Hindlimb muscle (tissue), 1 donor: ENCODE results near the gene SPRYD7. TPM values are rescaled to one million over a fixed set of nuclear protein-coding genes. Genes with fewer than 3 reads are reported as not detected.
"Not testable (repeated sequence)": the region's sequence is repeated elsewhere in the genome, so short reads cannot be mapped to it uniquely, and the experiment has no call there.

Source experiments
- DNase-seq: peaks from one replicate; pipeline ENCODE4 v3.0.0-alpha.2; 2013
- polyA plus RNA-seq: library from polyadenylated mRNA; unstranded; fragments of 120-200 nt; gene quantifications from one replicate; pipeline ENCODE4 v1.2.1, GENCODE V29; 2013; ENCODE audit not compliant: insufficient read length

Gene SPRYD7
- polyA plus RNA-seq, 1 donor: 12.6 TPM

DNA sequence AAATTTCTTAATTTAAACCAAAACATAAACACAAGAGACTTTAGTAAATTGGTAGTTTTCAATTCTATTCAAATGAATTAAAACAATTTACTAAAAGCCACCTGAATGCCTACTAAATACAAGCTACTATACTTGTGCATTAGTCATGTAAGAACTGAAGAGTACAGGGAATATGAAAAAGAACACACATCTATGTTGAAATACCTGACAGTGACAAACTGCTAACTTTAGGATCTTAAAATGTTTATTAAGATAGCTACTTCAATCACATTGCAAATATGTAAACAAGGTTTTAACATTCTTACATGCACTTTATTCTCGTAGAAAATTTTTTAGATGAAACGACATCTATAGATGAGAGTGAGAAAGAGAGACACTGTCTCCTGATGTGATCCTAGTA is 4.1 kb downstream of the SPRYD7 start:
- no peak for DNase-seq

DNA sequence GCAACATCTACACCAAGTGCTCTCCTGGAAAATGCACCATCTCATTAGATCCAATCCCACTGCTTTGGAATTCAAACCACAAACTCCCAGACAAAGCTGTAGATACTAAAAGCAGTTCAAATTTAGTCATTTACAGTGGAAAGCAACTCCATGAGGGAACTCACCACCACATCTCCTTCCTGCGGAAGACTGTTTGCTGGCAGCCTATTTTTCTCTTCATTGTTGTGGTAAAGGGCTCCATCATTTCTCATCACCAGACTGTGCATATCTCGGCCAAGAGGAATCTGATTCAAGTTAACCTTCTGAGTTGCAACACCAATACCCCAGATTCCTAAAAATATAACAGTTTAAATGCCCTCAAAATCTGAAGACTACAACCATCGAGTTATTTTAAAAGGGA is 8.4 kb downstream of the SPRYD7 start:
- DNase-seq: no peak

DNA sequence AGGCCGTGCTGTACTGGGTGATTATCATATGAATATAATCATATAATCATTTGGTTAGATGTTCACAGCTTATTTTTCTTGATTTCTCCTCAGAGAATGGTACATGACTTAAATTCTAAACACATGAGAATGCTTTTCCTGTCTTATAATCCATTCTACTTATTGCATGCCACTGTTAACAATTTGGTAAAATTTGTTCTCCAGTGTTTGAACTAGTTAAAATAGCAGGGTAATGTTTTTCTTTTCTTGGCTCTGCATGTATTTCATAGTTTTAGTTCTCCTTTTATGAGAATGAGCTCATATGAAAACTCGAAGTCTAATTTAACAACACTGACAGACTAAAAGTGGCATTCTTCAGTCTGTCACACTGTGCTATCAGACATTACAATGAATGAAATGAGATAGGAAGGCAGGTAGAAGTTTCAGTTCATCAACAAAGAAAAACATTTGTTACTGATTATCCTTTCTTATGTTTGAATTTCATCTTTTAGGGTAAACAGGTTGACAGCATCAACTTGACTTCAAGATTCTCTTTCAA is 10.2 kb downstream of the SPRYD7 start:
- DNase-seq: no peak

DNA sequence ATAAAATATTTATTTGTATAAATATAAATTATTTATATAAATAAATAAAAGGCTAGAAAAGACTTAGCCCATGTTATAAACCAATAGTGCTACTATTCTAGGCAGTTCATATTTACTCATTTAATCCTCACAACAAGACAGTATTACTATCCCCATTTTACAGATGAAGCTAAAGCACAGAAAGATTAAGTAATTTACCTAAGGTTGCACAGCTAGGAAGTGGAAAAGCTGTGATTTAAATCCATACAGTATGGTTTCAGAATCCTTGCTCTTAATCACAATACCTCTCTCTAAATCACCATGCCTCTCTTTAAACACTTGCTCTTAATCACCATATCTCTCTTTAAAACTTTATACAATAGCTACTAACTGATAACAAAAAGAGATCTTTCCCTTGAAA is 13.8 kb downstream of the SPRYD7 start:
- no peak for DNase-seq

DNA sequence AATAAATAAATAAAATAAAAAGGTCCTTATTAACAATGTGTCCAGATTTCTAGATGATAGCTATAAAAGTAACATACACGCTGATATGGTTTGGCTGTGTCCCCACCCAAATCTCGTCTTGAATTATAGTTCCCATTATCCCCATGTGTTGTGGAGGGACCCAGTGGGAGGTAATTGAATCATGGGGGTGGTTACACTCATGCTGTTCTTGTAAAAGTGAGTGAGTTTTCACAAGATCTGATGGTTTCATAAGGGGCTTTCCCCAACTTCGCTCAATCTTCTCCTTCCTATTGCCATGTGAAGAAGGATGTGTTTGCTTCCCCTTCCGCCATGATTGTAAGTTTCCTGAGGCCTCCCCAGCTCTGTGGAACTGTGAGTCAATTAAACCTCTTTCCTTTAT is 15.2 kb downstream of the SPRYD7 start:
- not testable (repeated sequence) for DNase-seq

DNA sequence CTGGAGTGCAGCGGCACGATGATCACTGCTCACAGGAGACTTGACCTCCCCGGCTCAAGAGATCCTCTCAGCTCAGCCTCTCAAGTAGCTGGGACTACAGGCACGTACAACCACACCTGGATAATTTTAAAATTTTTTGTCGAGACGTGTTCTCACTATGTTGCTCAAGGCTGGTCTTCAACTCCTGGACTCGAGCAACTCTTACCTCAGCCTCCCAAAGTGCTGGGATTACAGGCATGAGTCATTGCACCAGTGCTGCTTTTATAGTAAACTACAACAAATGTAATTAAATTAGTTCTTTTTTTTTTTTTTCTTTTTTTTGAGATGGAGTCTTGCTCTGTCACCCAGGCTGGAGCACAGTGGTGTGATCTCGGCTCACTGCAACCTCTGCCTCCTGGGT is 18.0 kb downstream of the SPRYD7 start:
- DNase-seq: not testable (repeated sequence)

DNA sequence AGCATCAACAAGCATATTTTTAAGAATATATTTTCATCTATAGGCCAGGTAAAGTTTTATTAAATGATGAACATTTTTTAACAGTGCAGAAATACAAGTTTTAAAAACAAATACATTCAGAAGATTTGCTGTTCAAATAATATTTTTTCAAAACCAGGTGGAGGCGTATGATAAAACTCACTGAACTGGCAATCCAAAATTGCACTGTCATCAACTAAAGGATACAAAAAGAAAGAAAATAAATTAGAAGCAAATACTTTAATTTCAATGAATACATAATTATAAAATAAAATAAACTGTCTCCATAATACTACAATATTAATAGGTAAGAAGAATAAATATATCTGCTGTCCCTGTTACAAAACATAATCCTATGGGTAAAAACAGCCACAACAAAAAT is 21.2 kb downstream of the SPRYD7 start:
- no peak for DNase-seq

DNA sequence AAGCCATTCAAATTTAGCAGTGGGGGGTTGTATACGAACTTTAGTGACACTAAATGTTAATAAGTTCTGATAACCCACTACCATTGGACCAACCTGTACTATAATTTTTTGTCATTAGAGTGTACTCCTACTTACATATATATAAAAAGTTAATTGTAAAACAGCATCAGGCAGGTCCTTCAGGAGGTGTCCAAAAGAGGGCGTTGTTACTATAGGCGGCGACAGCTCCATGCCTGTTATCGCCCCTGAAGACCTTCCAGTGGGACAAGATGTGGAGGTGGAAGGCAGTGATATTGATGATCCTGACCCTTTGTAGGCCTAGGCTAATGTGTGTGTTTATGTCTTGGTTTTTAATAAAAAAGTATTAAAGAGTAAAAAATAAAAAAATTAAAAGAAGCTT is 27.5 kb downstream of the SPRYD7 start:
- DNase-seq: no peak

DNA sequence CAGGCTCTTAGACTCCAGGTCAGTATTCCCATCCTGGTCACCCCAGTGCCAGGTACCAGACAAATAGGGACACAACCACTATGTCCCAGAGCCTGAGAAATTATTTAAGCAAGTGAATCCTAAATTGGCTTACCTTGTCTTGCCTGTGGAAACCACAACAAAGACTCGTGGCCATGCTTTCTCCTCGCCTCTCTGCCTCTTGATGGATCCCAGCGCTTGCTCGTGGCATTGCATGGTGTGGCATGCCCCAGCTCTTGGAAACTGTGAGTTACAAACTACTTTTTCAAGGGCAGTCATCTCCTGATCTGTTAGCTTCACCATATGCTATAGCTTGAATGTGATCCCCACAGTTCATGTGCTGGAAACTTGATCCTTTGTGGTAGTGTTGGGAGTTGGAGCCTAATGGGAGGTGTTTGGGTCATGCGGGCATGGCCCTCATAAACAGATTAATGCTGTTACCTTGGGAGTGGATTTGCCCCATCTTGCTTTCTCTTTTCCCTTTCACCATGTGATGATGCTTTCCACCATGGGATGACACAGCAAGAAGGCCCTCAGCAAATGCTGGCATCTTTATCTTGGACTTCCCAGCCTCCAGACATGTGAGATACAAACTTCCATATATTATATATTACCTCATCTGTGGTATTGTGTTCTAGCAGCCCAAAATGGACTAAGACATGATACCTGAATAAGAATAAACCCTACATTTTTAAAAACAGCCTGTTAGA is 31.2 kb downstream of the SPRYD7 start:
- DNase-seq: no peak

DNA sequence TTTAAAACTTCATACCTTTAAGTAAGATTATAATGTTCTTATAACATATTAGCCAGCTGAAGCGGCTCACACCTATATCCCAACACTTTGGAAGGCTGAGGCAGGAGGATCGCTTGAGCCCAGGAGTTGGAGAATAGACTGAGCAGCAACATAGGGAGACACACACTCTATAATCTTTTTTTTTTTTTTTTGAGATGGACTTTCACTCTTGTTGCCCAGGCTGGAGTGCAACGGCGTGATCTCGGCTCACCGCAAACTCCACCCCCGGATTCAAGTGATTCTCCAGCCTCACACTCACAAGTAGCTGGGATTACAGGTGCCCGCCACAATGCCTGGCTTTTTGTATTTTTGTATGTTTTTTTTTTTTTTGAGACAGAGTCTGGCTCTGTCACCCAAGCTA is 37.3 kb downstream of the SPRYD7 start:
- DNase-seq: no peak

DNA sequence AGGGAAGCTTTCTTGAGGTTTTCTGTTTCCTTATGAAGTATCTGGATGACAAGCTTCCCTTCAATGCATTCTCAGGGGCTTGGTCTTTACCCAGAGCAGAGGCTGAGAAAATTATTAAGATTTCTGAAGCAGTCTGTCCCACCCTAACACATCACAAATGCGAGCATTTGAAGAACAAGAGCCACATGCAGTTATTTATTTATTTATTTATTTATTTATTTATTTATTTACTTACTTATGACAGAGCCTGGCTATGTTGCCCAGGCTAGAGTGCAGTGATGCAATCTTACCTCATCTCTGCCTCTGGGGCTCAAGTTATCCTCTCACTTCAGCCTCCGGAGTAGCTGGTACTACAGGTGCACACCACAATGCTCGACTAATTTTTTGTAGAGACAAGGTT is 38.4 kb downstream of the SPRYD7 start:
- no peak for DNase-seq

DNA sequence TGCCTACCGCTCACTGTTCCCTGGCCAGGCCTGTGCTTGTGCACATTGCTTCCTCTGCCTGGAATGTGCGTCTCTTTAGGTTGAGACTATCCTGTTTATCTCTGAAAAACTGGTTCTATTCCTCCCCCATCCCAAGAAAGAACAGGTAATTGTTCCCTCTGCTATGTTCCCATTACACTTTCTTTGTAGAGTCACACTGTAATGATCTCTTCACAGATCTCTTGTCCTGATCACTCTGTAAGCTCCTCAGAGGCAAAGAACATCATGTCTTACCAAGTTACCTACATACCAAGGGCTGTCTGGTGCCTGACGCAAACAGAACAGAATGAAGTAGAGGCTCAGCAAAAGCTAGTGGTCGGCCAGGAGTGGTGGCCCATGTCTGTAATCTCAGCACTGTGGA is 40.3 kb downstream of the SPRYD7 start:
- DNase-seq: no peak

DNA sequence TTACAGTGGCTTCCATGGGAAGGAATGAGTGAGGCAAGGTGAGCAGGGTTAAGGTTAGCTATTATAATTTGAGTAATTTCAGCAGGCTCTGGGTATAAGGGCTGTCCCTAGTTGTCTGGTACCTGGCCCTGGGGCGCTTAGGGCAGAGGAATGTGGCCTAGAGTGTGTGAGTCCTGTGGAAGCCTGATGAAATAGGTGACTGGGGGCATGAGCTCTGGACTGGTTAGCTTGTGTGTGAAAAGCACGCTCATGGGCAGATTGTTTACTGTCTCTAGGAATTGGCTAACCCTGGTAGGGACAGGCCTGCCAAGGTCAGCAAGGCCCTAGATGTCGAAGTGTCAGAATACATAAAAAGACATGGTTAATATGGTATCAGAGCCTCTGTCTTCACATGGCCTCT is 42.5 kb downstream of the SPRYD7 start:
- DNase-seq: no peak

DNA sequence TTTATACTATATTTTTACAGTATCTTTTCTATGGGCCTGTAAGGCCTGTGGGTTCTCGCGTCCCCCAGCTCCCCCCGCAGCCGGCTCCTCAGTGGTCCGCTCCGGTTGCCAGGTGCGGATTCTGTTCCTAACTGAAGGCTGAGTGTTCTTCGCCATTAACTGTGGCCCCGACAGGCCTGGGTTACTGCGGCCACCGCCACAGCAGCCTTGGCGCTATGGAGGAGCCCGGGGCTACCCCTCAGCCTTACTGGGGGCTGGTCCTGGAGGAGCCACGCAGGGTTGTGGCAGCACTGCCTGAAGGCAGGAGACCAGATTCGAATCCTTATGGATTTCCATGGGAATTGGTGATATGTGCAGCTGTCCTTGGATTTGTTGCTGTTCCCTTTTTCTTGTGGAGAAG is 45.8 kb downstream of the SPRYD7 start:
- no peak for DNase-seq

DNA sequence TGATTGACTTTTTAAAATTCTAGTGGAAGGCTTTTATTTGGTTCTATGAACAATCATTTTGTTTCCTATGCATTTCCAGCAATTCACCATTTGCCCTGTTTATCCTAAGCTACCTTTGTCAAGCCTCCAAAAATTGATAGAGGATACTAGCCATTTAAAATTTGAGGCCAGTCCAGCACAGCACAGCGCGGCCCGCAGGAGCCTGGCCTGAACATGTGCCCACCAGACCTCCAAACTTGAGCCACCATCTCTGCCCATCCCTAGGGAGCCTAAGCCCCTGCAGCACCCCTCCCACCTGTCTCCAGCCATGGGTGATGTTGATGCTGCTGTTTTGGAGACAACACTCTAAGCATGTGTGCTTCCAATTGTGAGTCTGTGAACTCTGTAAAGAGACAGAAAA is 57.5 kb downstream of the SPRYD7 start:
- no peak for DNase-seq

DNA sequence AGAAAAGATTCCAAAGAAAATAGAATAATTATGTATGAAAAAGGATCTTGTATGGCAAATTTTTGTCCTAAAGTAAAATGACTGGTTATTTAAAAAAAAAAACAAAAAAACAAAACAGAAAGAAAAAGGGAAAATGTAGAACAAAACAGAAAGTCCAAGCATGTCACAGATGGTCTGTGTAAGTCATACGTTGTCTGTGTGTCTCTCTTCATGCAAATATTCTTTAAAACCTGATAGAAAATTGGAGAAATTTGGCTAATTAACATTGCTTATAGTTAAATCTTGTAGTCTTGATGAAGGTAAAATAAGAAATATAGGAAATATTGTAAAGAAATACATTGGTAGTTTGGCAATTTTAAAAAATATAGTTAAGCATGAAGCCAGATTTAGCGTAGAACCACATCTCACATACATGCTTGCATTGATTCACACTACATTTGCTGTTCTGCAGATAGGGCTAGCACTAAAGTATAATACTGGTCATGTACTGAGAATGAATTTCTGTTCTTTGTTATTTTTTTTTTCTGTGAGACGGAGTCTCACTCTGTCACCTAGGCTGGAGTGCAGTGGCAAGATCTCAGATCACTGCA is 58.4 kb downstream of the SPRYD7 start:
- DNase-seq: no peak

DNA sequence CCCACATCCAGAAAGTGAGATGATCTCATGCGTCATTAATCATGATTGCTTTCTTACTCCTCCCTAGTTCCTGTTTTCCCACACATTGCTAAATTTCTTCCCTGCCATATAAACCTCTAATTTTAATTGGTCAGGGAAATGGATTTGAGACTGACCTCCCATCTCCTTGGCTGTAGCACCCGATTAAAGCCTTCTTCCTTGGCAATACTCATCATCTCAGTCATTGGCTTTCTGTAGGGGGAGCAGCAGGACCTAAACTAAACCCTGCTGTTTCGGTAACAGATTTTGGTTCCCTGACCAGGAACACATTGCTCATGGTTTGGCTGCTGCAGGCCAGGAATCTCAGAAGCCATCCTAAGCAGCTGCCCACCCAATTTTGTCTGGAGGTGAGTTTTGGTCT is 61.7 kb downstream of the SPRYD7 start:
- DNase-seq: no peak

DNA sequence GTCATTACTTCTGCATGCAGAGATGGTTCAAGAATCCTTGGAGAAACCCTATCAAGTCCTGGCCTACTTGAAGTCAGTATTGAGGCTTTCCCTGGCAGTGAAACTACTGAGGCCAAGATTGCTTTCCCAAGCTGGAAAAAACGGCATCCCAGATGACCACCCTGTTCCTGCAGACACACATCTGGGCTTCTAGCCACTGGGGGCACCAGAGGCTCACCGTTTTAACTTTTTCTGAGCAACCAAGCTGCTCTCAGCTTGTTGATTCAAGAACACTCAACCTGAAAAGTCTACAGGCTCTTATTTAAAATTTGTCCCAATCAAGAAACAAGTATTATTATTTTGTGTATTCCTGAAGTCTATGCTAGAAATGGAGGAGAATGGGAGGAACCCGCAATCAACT is 66.6 kb downstream of the SPRYD7 start:
- no peak for DNase-seq

DNA sequence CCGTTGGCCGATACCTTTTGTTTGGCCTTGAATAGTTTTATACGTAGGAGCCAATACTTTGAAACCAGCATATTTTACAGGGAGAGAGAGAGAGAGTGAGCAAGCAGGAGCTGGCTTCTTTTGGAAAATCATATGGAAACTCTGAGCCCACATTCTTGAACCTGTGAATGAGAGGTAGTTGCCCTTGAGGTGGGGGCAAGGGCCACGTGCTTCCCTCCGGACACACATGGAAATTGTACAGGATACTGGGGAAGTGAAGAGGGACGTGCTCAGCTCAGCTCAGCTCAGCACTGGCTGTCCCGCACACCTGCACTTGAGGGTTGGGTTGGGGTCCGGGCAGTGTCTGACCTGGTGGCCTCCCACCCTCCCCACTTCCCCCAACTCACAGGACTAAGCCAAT is 68.3 kb downstream of the SPRYD7 start:
- DNase-seq: no peak

DNA sequence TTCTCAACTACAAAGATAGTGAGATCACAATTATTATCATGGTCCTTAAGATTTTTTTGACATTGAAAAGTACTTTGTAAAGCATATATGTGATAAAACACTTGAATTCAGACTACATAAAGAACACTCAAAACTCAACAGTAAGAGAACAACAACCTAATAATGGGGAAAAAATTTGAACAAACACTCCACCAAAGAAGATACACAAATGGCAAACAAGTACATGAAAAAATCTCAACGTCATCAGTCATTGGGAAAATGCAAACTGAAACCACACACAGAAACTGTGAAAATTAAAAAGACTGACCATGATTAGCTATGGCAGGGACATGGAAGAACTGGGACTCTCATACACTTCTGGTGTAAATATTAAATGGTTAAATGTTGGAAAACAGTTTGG is 70.9 kb downstream of the SPRYD7 start:
- DNase-seq: no peak

DNA sequence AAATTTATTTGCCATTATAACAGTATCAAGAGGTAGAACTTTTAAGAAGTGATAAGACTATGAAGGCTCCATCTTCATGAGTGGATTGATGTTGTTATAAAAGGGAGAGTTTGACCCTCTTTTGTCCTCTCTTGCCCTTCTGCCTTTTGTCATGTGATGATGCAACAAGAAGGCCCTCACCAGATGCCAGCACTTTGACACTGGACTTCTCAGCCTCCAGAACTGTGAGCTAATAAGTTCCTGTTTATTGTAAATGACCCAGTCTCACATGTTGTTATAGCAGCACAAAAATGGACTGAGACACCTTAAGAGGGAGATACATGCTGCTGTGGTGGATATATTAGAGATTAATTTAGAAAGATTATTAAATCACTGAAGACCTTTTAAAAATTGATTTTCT is 71.6 kb downstream of the SPRYD7 start:
- DNase-seq: no peak
